GM12878 (cell line): ENCODE data around the gene SLC44A3. TPM values are rescaled to one million over a fixed set of nuclear protein-coding genes. Genes with fewer than 3 reads are reported as not detected.

Experiments
- ATAC-seq: fragments of 200-7000 bp; cut with Tn5 transposase; 3 replicates; pipeline ENCODE4 v1.9.1; 2020; ENCODE audit warnings: mild to moderate bottlenecking, moderate library complexity
- BruUV-seq: library from RNA; stranded (reverse); fragments of 400-500 nt; replicated peaks from 2 replicates; lab custom pipeline; 2021; lab: Mats Ljungman, UMichigan
- CTCF ChIA-PET: fragments of 300-600 bp; sonication (Branson Sonifier 250); formaldehyde crosslinking; extraction: SDS; loops from one replicate; lab custom pipeline; 2021; ENCODE audit warnings: inconsistent platforms; lab: Yijun Ruan, JAX
- POLR2A ChIA-PET: fragments of 350-600 bp; formaldehyde crosslinking; extraction: SDS; loops from one replicate; lab custom pipeline; 2021; ENCODE audit warnings: inconsistent platforms; lab: Charles Lee
- RAD21 ChIA-PET: fragments of 300-600 bp; sonication (Branson Sonifier 250); formaldehyde crosslinking; loops from one replicate; lab custom pipeline; 2023; ENCODE audit warnings: antibody characterized with exemption; ENCODE audit not compliant: unreplicated experiment; lab: Charles Lee
- SMC1A ChIA-PET: fragments of 300-600 bp; sonication (Branson Sonifier 250); formaldehyde crosslinking; loops from one replicate; lab custom pipeline; 2023; ENCODE audit not compliant: unreplicated experiment, uncharacterized antibody; lab: Charles Lee
- DNase-seq: peaks from one replicate; pipeline ENCODE4 v3.0.0-alpha.2; 2011; ENCODE audit warnings: low read depth, low spot score
- FAIRE-seq: peaks from 3 replicates; lab custom pipeline; 2011; peaks lifted over from hg19 to GRCh38; lab: Jason Lieb, UNC
- H2AFZ ChIP-seq: 2 replicates; pipeline ENCODE4 v1.6.0; 2011; ENCODE audit warnings: low read depth, low read length, control low read depth; ENCODE audit not compliant: control insufficient read depth
- H3K27ac ChIP-seq: 2 replicates; pipeline ENCODE4 v1.5.1; 2011; ENCODE audit warnings: control low read depth; ENCODE audit not compliant: control insufficient read depth, insufficient read depth
- H3K27me3 ChIP-seq, 2 experiments: replicated peaks in 1 of 2; 2 replicates each; pipeline versions ENCODE4 v1.6.0 to v1.6.1; 2011; ENCODE audit warnings: low read length in 1 of 2; ENCODE audit not compliant: control insufficient read depth in 2 of 2, insufficient read depth in 2 of 2
- H3K36me3 ChIP-seq, 2 experiments: 2 replicates each; pipeline ENCODE4 v1.5.1; 2011; ENCODE audit warnings: low read length in 1 of 2; ENCODE audit not compliant: control insufficient read depth in 2 of 2, insufficient read depth in 2 of 2
- H3K4me1 ChIP-seq: 2 replicates; pipeline ENCODE4 v1.6.1; 2011; ENCODE audit warnings: mild to moderate bottlenecking, low read length, moderate library complexity, mixed read lengths; ENCODE audit not compliant: control insufficient read depth, insufficient read depth
- H3K4me2 ChIP-seq: 2 replicates; pipeline ENCODE4 v1.6.0; 2011; ENCODE audit warnings: control low read depth; ENCODE audit not compliant: control insufficient read depth, insufficient read depth
- H3K4me3 ChIP-seq: fragments of 200-600 bp; sonication (generic); 2 replicates; pipeline ENCODE4 v1.5.1; 2016
- H3K79me2 ChIP-seq: 2 replicates; pipeline ENCODE4 v1.6.0; 2011; ENCODE audit warnings: low read length; ENCODE audit not compliant: control insufficient read depth, insufficient read depth
- H3K9ac ChIP-seq: 2 replicates; pipeline ENCODE4 v1.8.0; 2011; ENCODE audit warnings: low read length, control low read depth, mixed read lengths; ENCODE audit not compliant: control insufficient read depth, insufficient read depth
- H3K9me3 ChIP-seq: replicated peaks from 3 replicates; pipeline ENCODE4 v1.5.1; 2011; ENCODE audit warnings: mild to moderate bottlenecking, low read length; ENCODE audit not compliant: control insufficient read depth, insufficient read depth
- H4K20me1 ChIP-seq: 2 replicates; pipeline ENCODE4 v1.6.0; 2011; ENCODE audit not compliant: control insufficient read depth, insufficient read depth
- ATF7 ChIP-seq: fragments of 450-650 bp; IDR thresholded peaks from 2 replicates; pipeline ENCODE4 v1.6.1; 2016; ENCODE audit warnings: low read depth, mild to moderate bottlenecking
- CHD1 ChIP-seq: IDR thresholded peaks from 2 replicates; pipeline ENCODE4 v1.6.1; 2012; ENCODE audit warnings: low read depth, low read length, improper control_type of control experiment
- CHD2 ChIP-seq: IDR thresholded peaks from 2 replicates; pipeline ENCODE4 v1.6.1; 2011; ENCODE audit warnings: low read depth, low read length, improper control_type of control experiment, borderline replicate concordance
- EGR1 ChIP-seq, 2 experiments: IDR thresholded peaks; 1 replicate in 1 of 2; 2 replicates in 1 of 2; pipeline ENCODE4 v1.6.1; 2011 to 2012; ENCODE audit warnings: low read depth in 2 of 2, low read length in 2 of 2, borderline replicate concordance in 1 of 2, mild to moderate bottlenecking in 1 of 2, moderate library complexity in 1 of 2
- ESRRA ChIP-seq: IDR thresholded peaks from 2 replicates; pipeline ENCODE4 v1.6.1; 2012; ENCODE audit warnings: mild to moderate bottlenecking, low read length, improper control_type of control experiment
- HDAC2 ChIP-seq: fragments of 200-600 bp; sonication (generic); IDR thresholded peaks from 2 replicates; pipeline ENCODE4 v1.6.1; 2017
- IKZF1 ChIP-seq: fragments of 450-650 bp; conservative IDR thresholded peaks from 2 replicates; pipeline ENCODE4 v1.6.1; 2017; ENCODE audit warnings: antibody characterized with exemption, mild to moderate bottlenecking
- NFIC ChIP-seq: IDR thresholded peaks from 2 replicates; pipeline ENCODE4 v1.6.1; 2012; ENCODE audit warnings: low read depth, mild to moderate bottlenecking, inconsistent platforms, low read length, moderate library complexity
- POLR2A ChIP-seq: IDR thresholded peaks from 2 replicates; pipeline ENCODE4 v1.6.1; 2011; ENCODE audit warnings: low read depth, mild to moderate bottlenecking, low read length
- POLR2AphosphoS2 ChIP-seq: IDR thresholded peaks from 2 replicates; pipeline ENCODE4 v1.6.1; 2011; ENCODE audit warnings: low read depth, mild to moderate bottlenecking, low read length, improper control_type of control experiment, moderate library complexity
- SMARCA5 ChIP-seq: fragments of 450-650 bp; IDR thresholded peaks from 2 replicates; pipeline ENCODE4 v1.6.1; 2017; ENCODE audit warnings: mild to moderate bottlenecking
- SRF ChIP-seq, 2 experiments: IDR thresholded peaks; 2 replicates each; pipeline ENCODE4 v1.6.1; 2011; ENCODE audit warnings: low read depth in 2 of 2, low read length in 2 of 2, mild to moderate bottlenecking in 1 of 2, moderate library complexity in 1 of 2
- TAF1 ChIP-seq: IDR thresholded peaks from 2 replicates; pipeline ENCODE4 v1.6.1; 2011; ENCODE audit warnings: mild to moderate bottlenecking, low read depth, low read length, borderline replicate concordance
- ZNF274 ChIP-seq: IDR thresholded peaks from one replicate; pipeline ENCODE4 v1.8.0; 2011; ENCODE audit not compliant: insufficient read length, insufficient read depth
- ZZZ3 ChIP-seq: IDR thresholded peaks from 2 replicates; pipeline ENCODE4 v1.6.1; 2011; ENCODE audit warnings: low read depth; ENCODE audit not compliant: control insufficient read depth, insufficient read length
- WGBS: methylation state at CpG from one replicate; pipeline ENCODE4 v1.1.6; 2016; ENCODE audit warnings: low lambda C conversion rate; ENCODE audit not compliant: insufficient replicate concordance, insufficient coverage; ENCODE audit errors: missing lambda C conversion rate; 5-methylcytosine and 5-hydroxymethylcytosine counted together
- in situ Hi-C: fragments of 300-500 bp; cut with MboI; formaldehyde crosslinking; loops from 9 replicates; pipeline ENCODE4 v1.14.3; 2018; ENCODE audit warnings: mixed read lengths
- intact Hi-C: fragments of 100-400 bp; cut with micrococcal nuclease; formaldehyde crosslinking; loops from one replicate; pipeline ENCODE4 v1.14.2; 2022; ENCODE audit not compliant: unreplicated experiment
- polyA plus RNA-seq, 11 experiments: library from polyadenylated mRNA; depleted of rRNA in 4 of 11; unstranded in 6 of 11; stranded (reverse) in 5 of 11; fragments of >200 nt; fragmentation: Nextera tagmentation in 4 of 11; fragmentation: Illumina TruSeq in 1 of 11; extraction: Ambion mirVana in 4 of 11; extraction: Trizol in 1 of 11; gene quantifications; 1 replicate in 1 of 11; 2 replicates in 10 of 11; pipeline versions ENCODE4 v1.2.1 to v1.2.3, GENCODE V29; 2011 to 2016; ENCODE audit warnings: inconsistent platforms in 2 of 11, missing spikeins in 2 of 11, low read depth in 1 of 11
- total RNA-seq, 4 experiments: library from RNA; depleted of rRNA in 3 of 4; stranded (reverse); fragments of >200 nt in 3 of 4; fragmentation: Illumina TruSeq in 1 of 4; extraction: Trizol in 1 of 4; gene quantifications; 2 replicates each; pipeline versions ENCODE4 v1.2.1 to v1.2.3, GENCODE V29; 2013 to 2021
- TF ChIP-seq, protein P1 (sequence below): fragments of 450-650 bp; IDR thresholded peaks from 2 replicates; pipeline ENCODE4 v1.6.1; 2017; ENCODE audit warnings: low read depth, mild to moderate bottlenecking, moderate library complexity
- TF ChIP-seq, protein P2 (sequence below): fragments of 450-650 bp; formaldehyde crosslinking; IDR thresholded peaks from 2 replicates; pipeline ENCODE4 v1.4.0; 2022; ENCODE audit warnings: mild to moderate bottlenecking, moderate library complexity
- TF ChIP-seq, protein P3 (sequence below): IDR thresholded peaks from 2 replicates; pipeline ENCODE4 v1.6.1; 2011; ENCODE audit warnings: low read depth, low read length, improper control_type of control experiment, borderline replicate concordance
- TF ChIP-seq, protein P4 (sequence below): IDR thresholded peaks from 2 replicates; pipeline ENCODE4 v1.6.1; 2012; ENCODE audit warnings: low read depth, low read length, improper control_type of control experiment

The SLC44A3 gene
- total and polyA plus RNA-seq, 10 of the 15 experiments (the other 5 are each of a cell fraction or from before 2014, with no cell fraction given), result not detected

DNA sequence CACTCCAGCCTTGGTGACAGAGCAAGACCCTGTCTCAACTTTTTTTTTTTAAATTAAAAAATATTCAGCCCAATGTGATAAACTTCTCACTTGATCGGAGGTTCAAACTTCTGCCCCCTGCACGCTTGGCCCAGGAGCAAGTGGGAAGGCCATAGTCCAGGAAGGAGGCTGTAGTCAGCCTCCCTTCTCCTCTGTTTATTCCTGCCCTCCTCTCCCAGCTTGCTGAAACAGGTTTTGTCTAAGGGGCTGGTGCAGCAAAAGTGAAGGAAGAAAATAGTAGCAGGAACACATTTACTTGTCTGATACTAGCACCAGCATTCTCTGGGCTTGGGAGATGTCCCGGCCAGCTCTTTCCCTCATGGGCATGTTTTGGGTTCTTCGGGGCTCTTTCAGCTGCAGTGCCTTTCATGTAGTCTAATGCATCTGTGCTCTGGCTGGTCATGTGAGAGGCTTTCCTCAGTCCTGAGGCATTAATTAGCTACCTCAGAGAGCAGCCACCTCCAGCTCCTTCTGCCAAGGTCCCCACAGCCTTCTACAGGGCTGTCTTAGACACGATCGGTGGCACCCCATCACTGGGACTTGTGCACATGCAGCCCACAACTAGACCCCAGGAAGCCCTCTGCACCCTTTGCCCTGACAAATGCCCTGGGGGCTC, 12.9 kb downstream of the SLC44A3 start:
- ChIA-PET SMC1A (interaction anchor here (1.0 kb wide), 1 partner anchor 13 kb away, joined by 3 read pairs; no protein-coding TSS in a partner anchor), POLR2A (no interaction called here), RAD21 (no interaction called here), CTCF (interaction anchor here (1.9 kb wide), 1 partner anchor 21 kb away, joined by 7 read pairs; no protein-coding TSS in a partner anchor)
- in situ Hi-C loops (no loop called here), intact Hi-C loops (no loop called here)
- FAIRE-seq, result no peak
- H3K27me3 ChIP-seq, result no peaks in the 10 kb centered on the region
- no peak for DNase-seq
- no peak overlapping the region for H3K9ac ChIP-seq
- no peak overlapping the region for H3K4me2 ChIP-seq
- H3K4me3 ChIP-seq, result no peak overlapping the region
- BruUV-seq, result no TSS peak
- no peaks in the 10 kb centered on the region for H3K36me3 ChIP-seq
- WGBS, result 38% methylated on average over 6 of the region's 6 CpGs
- H4K20me1 ChIP-seq, result no peaks in the 10 kb centered on the region
- H3K79me2 ChIP-seq, result no peaks in the 10 kb centered on the region
- H2AFZ ChIP-seq, result no peak overlapping the region
- H3K27ac ChIP-seq, result no peak overlapping the region
- no peaks in the 10 kb centered on the region for H3K9me3 ChIP-seq
- no peak for ATAC-seq
- no peaks in the 10 kb centered on the region for H3K4me1 ChIP-seq
- TF ChIP-seq TAF1 (no peak), CHD2 (no peak), SRF (IDR thresholded peaks at IDR 0.05; ENCODE audit: low read depth in 2 of 2, low read length in 2 of 2) (no peak), POLR2AphosphoS2 (no peak), ESRRA (no peak), EGR1 (IDR thresholded peaks at IDR 0.05; ENCODE audit: borderline replicate concordance in 1 of 2, low read depth in 2 of 2, low read length in 2 of 2) (no peak), POLR2A (no peak), HDAC2 (no peak), ZNF274 (no peak), ZZZ3 (no peak), NFIC (no peak), SMARCA5 (no peak), ATF7 (no peak), IKZF1 (no peak), CHD1 (no peak)
- TF ChIP-seq, protein P1, sequence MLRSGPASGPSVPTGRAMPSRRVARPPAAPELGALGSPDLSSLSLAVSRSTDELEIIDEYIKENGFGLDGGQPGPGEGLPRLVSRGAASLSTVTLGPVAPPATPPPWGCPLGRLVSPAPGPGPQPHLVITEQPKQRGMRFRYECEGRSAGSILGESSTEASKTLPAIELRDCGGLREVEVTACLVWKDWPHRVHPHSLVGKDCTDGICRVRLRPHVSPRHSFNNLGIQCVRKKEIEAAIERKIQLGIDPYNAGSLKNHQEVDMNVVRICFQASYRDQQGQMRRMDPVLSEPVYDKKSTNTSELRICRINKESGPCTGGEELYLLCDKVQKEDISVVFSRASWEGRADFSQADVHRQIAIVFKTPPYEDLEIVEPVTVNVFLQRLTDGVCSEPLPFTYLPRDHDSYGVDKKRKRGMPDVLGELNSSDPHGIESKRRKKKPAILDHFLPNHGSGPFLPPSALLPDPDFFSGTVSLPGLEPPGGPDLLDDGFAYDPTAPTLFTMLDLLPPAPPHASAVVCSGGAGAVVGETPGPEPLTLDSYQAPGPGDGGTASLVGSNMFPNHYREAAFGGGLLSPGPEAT, result no peak
- TF ChIP-seq, protein P2, sequence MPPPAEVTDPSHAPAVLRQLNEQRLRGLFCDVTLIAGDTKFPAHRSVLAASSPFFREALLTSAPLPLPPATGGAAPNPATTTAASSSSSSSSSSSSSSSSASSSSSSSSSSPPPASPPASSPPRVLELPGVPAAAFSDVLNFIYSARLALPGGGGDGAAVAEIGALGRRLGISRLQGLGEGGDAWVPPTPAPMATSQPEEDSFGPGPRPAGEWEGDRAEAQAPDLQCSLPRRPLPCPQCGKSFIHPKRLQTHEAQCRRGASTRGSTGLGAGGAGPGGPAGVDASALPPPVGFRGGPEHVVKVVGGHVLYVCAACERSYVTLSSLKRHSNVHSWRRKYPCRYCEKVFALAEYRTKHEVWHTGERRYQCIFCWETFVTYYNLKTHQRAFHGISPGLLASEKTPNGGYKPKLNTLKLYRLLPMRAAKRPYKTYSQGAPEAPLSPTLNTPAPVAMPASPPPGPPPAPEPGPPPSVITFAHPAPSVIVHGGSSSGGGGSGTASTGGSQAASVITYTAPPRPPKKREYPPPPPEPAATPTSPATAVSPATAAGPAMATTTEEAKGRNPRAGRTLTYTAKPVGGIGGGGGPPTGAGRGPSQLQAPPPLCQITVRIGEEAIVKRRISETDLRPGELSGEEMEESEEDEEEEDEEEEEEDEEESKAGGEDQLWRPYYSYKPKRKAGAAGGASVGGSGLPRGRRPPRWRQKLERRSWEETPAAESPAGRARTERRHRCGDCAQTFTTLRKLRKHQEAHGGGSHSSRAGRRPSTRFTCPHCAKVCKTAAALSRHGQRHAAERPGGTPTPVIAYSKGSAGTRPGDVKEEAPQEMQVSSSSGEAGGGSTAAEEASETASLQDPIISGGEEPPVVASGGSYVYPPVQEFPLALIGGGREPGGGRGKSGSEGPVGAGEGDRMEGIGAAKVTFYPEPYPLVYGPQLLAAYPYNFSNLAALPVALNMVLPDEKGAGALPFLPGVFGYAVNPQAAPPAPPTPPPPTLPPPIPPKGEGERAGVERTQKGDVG (CRISPR knock-in tag), result no peak
- TF ChIP-seq, protein P3, sequence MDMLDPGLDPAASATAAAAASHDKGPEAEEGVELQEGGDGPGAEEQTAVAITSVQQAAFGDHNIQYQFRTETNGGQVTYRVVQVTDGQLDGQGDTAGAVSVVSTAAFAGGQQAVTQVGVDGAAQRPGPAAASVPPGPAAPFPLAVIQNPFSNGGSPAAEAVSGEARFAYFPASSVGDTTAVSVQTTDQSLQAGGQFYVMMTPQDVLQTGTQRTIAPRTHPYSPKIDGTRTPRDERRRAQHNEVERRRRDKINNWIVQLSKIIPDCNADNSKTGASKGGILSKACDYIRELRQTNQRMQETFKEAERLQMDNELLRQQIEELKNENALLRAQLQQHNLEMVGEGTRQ, result no peak
- TF ChIP-seq, protein P4, sequence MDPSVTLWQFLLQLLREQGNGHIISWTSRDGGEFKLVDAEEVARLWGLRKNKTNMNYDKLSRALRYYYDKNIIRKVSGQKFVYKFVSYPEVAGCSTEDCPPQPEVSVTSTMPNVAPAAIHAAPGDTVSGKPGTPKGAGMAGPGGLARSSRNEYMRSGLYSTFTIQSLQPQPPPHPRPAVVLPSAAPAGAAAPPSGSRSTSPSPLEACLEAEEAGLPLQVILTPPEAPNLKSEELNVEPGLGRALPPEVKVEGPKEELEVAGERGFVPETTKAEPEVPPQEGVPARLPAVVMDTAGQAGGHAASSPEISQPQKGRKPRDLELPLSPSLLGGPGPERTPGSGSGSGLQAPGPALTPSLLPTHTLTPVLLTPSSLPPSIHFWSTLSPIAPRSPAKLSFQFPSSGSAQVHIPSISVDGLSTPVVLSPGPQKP, result no peak
